Measurements from ENCODE around the gene FOXI1.

The FOXI1 gene

DNA sequence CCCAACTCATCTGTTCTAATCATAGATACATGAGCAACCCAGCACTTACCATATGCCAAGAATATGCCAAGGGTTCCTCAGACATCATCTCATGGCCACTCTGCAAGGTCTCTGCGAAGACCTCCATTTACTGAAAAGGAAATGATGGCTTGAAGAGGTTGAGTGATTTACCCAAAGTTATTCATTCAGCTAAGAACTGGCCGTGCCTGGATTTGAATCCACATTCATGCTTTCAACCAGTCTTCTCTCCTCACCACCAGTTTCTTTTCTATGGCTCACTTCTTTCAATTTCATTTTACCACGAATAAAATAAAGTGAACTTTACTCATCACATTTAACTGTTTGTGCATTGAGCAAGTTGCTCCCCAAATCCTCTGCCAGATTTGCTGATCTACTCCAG, 27.2 kb upstream of the FOXI1 start:
- no peak overlapping the region for H3K4me3 ChIP-seq (ENCODE audit: low read depth, low read length)
- TF ChIP-seq, protein P1, sequence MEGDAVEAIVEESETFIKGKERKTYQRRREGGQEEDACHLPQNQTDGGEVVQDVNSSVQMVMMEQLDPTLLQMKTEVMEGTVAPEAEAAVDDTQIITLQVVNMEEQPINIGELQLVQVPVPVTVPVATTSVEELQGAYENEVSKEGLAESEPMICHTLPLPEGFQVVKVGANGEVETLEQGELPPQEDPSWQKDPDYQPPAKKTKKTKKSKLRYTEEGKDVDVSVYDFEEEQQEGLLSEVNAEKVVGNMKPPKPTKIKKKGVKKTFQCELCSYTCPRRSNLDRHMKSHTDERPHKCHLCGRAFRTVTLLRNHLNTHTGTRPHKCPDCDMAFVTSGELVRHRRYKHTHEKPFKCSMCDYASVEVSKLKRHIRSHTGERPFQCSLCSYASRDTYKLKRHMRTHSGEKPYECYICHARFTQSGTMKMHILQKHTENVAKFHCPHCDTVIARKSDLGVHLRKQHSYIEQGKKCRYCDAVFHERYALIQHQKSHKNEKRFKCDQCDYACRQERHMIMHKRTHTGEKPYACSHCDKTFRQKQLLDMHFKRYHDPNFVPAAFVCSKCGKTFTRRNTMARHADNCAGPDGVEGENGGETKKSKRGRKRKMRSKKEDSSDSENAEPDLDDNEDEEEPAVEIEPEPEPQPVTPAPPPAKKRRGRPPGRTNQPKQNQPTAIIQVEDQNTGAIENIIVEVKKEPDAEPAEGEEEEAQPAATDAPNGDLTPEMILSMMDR (IDR thresholded peaks at IDR 0.05; ENCODE audit: low read depth, low read length, missing control alignments) = no peak
- no peak for DNase-seq (ENCODE audit: low read depth)

DNA sequence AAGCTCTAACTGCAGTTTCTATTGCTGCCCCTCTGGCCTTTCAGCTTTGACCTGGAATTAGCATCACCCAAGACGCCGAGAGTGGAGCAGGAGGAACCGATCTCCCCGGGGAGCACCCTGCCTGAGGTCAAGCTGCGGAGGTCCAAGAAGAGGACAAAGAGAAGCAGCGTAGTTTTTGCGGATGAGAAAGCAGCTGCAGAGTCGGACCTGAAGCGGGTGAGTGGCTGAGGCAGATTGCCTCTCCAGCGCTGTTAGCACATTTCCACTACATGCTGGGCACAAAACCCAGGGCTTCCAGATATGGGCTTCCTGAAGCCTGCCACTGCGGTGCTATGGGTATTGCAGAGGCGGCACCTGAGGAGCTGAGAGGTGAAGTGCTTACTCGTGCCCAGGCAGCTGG, 26.8 kb upstream of the FOXI1 start:
- no peak for DNase-seq (ENCODE audit: low read depth)
- no peak overlapping the region for H3K4me3 ChIP-seq (ENCODE audit: low read depth, low read length)
- TF ChIP-seq, protein P1 (IDR thresholded peaks at IDR 0.05; ENCODE audit: low read depth, low read length, missing control alignments) = no peak

DNA sequence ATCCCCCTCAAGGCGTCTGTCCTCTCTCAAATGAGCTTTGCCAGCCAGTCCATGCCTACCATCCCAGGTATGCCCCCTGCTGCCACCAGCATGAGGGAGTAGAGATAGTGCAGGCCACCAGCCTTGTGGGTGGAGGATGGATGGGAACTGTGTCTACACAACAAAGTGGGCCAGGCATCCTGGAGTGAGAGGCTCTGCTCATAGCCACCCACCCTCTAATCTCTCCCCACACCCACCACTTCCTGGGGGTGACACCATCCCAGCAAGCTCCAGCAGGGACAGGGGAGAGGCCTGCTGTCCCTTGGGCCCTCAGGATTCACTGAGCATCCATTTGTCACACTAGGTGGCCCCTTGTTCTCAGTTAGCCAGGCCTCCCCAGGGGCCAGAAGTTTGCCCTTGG, 25.5 kb upstream of the FOXI1 start:
- DNase-seq (ENCODE audit: low read depth) = no peak
- TF ChIP-seq, protein P1 (IDR thresholded peaks at IDR 0.05; ENCODE audit: low read depth, low read length, missing control alignments) = no peak
- H3K4me3 ChIP-seq (ENCODE audit: low read depth, low read length) = no peak overlapping the region

DNA sequence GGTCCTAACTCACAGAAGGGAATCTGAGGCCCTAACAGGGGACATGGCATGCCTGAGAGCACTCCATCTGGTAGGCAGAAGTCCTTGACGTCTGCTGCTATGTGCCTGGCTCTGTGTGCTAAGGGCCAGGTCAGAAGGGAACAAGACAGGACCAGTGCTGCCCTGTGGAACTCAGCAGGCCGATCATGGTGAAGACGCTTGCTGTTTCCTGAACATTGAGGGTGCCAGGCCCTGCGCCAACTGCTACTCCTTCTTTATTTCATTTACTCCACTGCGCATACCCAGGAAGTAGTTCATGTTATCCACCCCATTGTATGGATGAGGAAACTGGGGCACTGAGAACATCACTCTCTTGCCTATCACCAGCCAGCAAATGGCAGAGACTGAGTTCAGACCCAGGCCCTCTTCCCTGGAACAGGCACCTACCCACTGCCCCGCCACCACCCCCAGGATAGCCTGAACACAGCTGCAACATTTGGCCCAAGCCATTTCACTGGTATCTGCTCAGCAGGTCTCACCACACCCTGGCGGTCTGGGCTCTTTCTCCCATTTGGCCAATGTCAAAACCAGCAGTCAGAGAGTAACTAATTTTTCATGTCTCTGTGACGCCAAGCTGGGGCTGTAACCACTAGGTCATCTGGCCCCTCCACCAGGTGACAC, 24.8 kb upstream of the FOXI1 start:
- TF ChIP-seq, protein P1 (IDR thresholded peaks at IDR 0.05; ENCODE audit: low read depth, low read length, missing control alignments) = no peak
- DNase-seq (ENCODE audit: low read depth) = no peak
- no peak overlapping the region for H3K4me3 ChIP-seq (ENCODE audit: low read depth, low read length)

DNA sequence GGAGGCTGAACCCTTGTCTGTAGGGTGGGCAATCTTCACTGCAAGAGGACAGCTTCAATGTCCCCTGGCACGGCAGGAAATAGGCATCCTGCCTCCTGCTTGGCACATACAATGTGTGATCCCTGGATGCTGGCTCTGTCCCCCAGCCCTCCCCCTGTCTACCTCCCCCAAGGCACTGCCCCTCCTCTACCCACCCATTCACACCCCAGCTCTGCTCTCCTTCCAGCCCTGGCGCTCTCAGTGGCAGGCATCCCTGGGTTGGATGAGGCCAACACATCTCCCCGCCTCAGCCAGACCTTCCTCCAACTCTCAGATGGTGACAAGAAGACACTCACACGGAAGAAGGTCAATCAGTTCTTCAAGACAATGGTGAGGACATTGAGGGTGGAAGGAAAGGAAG, 24.1 kb upstream of the FOXI1 start:
- H3K4me3 ChIP-seq (ENCODE audit: low read depth, low read length) = no peak overlapping the region
- DNase-seq (ENCODE audit: low read depth) = no peak
- TF ChIP-seq, protein P1 (IDR thresholded peaks at IDR 0.05; ENCODE audit: low read depth, low read length, missing control alignments) = no peak

DNA sequence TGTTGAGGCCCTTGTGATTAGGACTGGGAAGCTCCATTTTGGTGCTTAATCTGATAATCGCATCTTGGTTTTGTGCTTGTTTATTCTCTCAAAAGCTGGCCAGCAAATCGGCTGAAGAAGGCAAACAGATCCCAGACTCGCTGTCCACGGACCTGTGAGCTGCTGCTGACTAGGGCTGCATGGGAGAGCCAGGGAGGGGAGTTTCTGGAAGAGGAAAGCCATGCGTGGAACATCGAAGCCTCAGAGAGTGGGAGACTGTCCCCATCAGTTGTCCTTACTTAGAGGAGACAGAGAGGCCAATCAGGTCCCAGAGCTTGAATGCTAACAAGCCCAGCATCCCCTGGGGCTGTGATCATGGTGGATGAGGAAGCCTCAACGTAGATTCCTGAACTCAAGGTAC, 23.0 kb upstream of the FOXI1 start:
- TF ChIP-seq, protein P1 (IDR thresholded peaks at IDR 0.05; ENCODE audit: low read depth, low read length, missing control alignments) = no peak
- H3K4me3 ChIP-seq (ENCODE audit: low read depth, low read length) = no peak overlapping the region
- DNase-seq (ENCODE audit: low read depth) = no peak

DNA sequence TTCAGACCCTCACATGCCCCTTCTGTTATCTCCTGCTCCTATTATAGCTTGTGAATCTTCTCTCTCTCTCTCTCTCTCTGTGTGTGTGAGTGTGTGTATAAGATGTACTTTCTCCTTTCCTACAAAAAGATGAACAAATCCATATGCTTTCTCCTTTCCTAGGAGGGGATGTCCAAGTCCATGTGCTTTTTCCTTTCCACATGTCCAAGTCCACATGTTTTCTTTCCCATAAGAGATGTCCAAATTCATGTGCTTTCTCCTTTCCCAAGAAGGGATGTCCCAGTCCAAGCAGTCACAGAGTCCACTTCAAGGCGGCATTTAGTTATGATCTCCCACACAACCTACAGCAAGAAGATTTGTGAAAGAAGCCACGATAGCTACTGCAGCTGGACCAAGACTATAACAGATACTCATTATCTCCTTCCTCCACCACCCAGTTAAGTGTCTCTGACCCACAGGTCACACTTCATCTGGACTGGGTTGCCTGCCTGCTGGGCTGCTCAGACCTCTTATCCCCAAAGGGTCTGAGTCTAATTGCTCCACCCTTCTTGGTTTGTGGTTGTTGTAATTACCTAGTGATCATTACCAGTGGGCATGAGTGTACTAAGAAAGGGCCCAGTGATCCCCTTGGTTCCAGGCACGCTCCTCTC, 18.4 kb upstream of the FOXI1 start:
- no peak overlapping the region for H3K4me3 ChIP-seq (ENCODE audit: low read depth, low read length)
- no peak for DNase-seq (ENCODE audit: low read depth)
- TF ChIP-seq, protein P1 (IDR thresholded peaks at IDR 0.05; ENCODE audit: low read depth, low read length, missing control alignments) = no peak

All from GM12864 (cell line).